ENCODE data around the gene KIAA0040. TPM values are rescaled to one million over a fixed set of nuclear protein-coding genes. Genes with fewer than 3 reads are reported as not detected.

Gene KIAA0040
- total RNA-seq, 1 experiment from 2014 or later = 32.4 TPM

- Histone ChIP-seq H3K9me3 (ENCODE audit: control insufficient read depth in 1 of 2, insufficient read depth in 1 of 2, low read depth in 1 of 2, low read length in 2 of 2) (no peaks in the 10 kb centered on the region), H3K9ac (ENCODE audit: low read length) (no peak overlapping the region), H3K27ac (ENCODE audit: low read depth, low read length) (no peak overlapping the region), H3K9me2 (ENCODE audit: insufficient read depth) (no peaks in the 10 kb centered on the region), H3K4me2 (ENCODE audit: low read length) (no peak overlapping the region), H3K4me3 (replicated peaks in 1 of 2; ENCODE audit: low read depth in 1 of 2, low read length in 2 of 2) (no peak overlapping the region), H3K4me1 (ENCODE audit: control insufficient read depth in 1 of 2, insufficient read depth in 2 of 2, low read length in 2 of 2) (peaks cover 3 to 25% of the 10 kb centered on the region in 2 experiments; a peak in 2 of 4 replicates), H3K27me3 (ENCODE audit: insufficient read depth, low read length) (no peaks in the 10 kb centered on the region), H3K36me3 (ENCODE audit: control insufficient read depth in 1 of 2, insufficient read depth in 2 of 2, low read length in 2 of 2) (no peaks in the 10 kb centered on the region), H2AFZ (ENCODE audit: low read depth, low read length, poor library complexity, severe bottlenecking) (peak overlapping the region; percentile 12), H3K79me2 (ENCODE audit: insufficient read depth, low read length) (no peaks in the 10 kb centered on the region), H4K20me1 (ENCODE audit: insufficient read depth) (no peaks in the 10 kb centered on the region)
- BruUV-seq (replicated peaks) = no TSS peak
- POLR2A ChIA-PET = no interaction called here
- no peak for ATAC-seq
- CTCF ChIA-PET = interaction anchor here (1.2 to 1.3 kb wide), 2 partner anchors 67 to 71 kb away, joined by 4 to 13 read pairs; no protein-coding TSS in a partner anchor
- no peak for TF ChIP-seq SP1 (IDR thresholded peaks at IDR 0.05; ENCODE audit: low read depth)
- TF ChIP-seq JUND (IDR thresholded peaks at IDR 0.05) = no peak
- TF ChIP-seq YY1 (IDR thresholded peaks at IDR 0.05; ENCODE audit: extremely low read depth, insufficient replicate concordance, low read depth, low read length) = no peak
- TF ChIP-seq ELF1 (IDR thresholded peaks at IDR 0.05; ENCODE audit: borderline replicate concordance, low read depth) = no peak
- TF ChIP-seq REST (IDR thresholded peaks at IDR 0.05; ENCODE audit: low read depth) = no peak
- TF ChIP-seq EZH2phosphoT487 (IDR thresholded peaks at IDR 0.05; ENCODE audit: borderline replicate concordance) = no peak
- RAD21 ChIA-PET (ENCODE audit: low non-redundant PET in 1 of 2, low total read pairs in 2 of 2, uncharacterized antibody in 2 of 2, unreplicated experiment in 2 of 2) = no interaction called here
- no peak for DNase-seq (ENCODE audit: low read depth, low spot score)
- intact Hi-C loops (cut with micrococcal nuclease) = no loop called here
Measured at GRCh38 chr1:175222296-175222938, 29.8 kb upstream of the KIAA0040 start.

All from HCT116 (cell line).